ENCODE data around the gene GALNT17.

Gene GALNT17

GRCh38 chr7:71184609-71185008, 52.7 kb downstream of the GALNT17 start:
- CTCF ChIA-PET, result no interaction called here
- POLR2A ChIA-PET, result no interaction called here
- Histone ChIP-seq H3K27ac (ENCODE audit: extremely low read depth, low read depth, low read length) (no peak overlapping the region), H3K9me3 (ENCODE audit: control insufficient read depth, insufficient read depth, low read depth, low read length) (no peaks in the 10 kb centered on the region), H3K4me3 (ENCODE audit: low read depth, low read length) (no peak overlapping the region), H3K36me3 (ENCODE audit: control insufficient read depth in 2 of 2, insufficient read depth in 1 of 2, low read length in 2 of 2) (no peaks in the 10 kb centered on the region), H3K4me1 (ENCODE audit: control insufficient read depth, insufficient read depth, low read length) (no peaks in the 10 kb centered on the region)
- no peak for TF ChIP-seq ZNF596 (tag by site-specific recombination; IDR thresholded peaks at IDR 0.05)
- no peak for TF ChIP-seq BCL11A (tag by site-specific recombination; IDR thresholded peaks at IDR 0.05; ENCODE audit: low read depth)
- TF ChIP-seq ZNF626 (tag by site-specific recombination; IDR thresholded peaks at IDR 0.05), result no peak
- TF ChIP-seq, protein P1, sequence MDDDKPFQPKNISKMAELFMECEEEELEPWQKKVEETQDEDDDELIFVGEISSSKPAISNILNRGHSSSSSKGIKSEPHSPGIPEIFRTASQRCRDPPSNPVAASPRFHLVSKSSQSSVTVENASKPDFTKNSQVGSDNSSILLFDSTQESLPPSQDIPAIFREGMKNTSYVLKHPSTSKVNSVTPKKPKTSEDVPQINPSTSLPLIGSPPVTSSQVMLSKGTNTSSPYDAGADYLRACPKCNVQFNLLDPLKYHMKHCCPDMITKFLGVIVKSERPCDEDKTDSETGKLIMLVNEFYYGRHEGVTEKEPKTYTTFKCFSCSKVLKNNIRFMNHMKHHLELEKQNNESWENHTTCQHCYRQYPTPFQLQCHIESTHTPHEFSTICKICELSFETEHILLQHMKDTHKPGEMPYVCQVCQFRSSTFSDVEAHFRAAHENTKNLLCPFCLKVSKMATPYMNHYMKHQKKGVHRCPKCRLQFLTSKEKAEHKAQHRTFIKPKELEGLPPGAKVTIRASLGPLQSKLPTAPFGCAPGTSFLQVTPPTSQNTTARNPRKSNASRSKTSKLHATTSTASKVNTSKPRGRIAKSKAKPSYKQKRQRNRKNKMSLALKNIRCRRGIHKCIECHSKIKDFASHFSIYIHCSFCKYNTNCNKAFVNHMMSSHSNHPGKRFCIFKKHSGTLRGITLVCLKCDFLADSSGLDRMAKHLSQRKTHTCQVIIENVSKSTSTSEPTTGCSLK (tag by site-specific recombination; IDR thresholded peaks at IDR 0.05), result no peak
- no peak for TF ChIP-seq ZNF514 (tag by site-specific recombination; IDR thresholded peaks at IDR 0.05)
- no peak for TF ChIP-seq ZBTB10 (tag by site-specific recombination; IDR thresholded peaks at IDR 0.05)
- no peak for TF ChIP-seq ZIC2 (tag by site-specific recombination; IDR thresholded peaks at IDR 0.05)
- no peak for TF ChIP-seq ZNF776 (tag by site-specific recombination; IDR thresholded peaks at IDR 0.05; ENCODE audit: borderline replicate concordance)
- no peak for TF ChIP-seq ZFP41 (tag by site-specific recombination; IDR thresholded peaks at IDR 0.05; ENCODE audit: borderline replicate concordance)
- TF ChIP-seq ZXDB (tag by site-specific recombination; IDR thresholded peaks at IDR 0.05), result no peak

DNA sequence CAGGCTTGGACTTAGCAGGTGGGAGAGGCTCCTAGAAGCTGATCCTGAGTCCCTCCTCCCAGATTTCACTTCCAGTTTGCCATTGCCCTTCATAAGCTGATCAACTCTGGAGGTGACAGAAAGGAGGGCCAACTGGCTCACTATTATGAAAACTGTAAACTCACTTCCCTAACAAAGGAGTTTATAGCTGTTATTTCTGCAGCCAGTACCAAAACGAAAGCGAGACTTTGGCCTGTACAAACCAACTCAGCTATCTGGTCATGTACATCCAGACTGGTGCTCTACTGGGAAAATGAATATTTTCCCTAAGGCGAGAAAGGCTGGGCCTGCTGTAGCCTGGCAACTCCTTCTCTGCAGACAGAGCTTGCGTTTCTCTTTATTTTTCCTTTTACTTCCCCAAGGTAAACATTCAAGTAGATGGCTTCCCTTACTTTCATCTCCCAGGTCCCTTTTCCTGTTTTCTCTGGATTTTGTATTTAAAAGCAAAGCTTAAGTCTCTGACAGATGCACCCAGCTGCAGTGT, 54.7 kb downstream of the GALNT17 start:
- ChIA-PET CTCF (interaction anchor here (0.6 kb wide), 1 partner anchor 17 kb away, joined by 3 read pairs; no protein-coding TSS in a partner anchor), POLR2A (no interaction called here)
- Histone ChIP-seq H3K36me3 (ENCODE audit: control insufficient read depth in 2 of 2, insufficient read depth in 1 of 2, low read length in 2 of 2) (no peaks in the 10 kb centered on the region), H3K4me1 (ENCODE audit: control insufficient read depth, insufficient read depth, low read length) (no peaks in the 10 kb centered on the region), H3K4me3 (ENCODE audit: low read depth, low read length) (no peak overlapping the region), H3K27ac (ENCODE audit: extremely low read depth, low read depth, low read length) (no peak overlapping the region), H3K9me3 (ENCODE audit: control insufficient read depth, insufficient read depth, low read depth, low read length) (no peaks in the 10 kb centered on the region)
- TF ChIP-seq FEZF1 (tag by site-specific recombination; IDR thresholded peaks at IDR 0.05) (no peak), ZNF23 (tag by site-specific recombination; IDR thresholded peaks at IDR 0.05; ENCODE audit: borderline replicate concordance) (no peak), ZNF239 (tag by site-specific recombination; IDR thresholded peaks at IDR 0.05) (no peak), ZBTB49 (tag by site-specific recombination; IDR thresholded peaks at IDR 0.05; ENCODE audit: low read depth) (no peak)
- TF ChIP-seq, protein P2, sequence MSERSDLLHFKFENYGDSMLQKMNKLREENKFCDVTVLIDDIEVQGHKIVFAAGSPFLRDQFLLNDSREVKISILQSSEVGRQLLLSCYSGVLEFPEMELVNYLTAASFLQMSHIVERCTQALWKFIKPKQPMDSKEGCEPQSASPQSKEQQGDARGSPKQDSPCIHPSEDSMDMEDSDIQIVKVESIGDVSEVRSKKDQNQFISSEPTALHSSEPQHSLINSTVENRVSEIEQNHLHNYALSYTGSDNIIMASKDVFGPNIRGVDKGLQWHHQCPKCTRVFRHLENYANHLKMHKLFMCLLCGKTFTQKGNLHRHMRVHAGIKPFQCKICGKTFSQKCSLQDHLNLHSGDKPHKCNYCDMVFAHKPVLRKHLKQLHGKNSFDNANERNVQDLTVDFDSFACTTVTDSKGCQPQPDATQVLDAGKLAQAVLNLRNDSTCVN (tag by site-specific recombination; optimal IDR thresholded peaks at IDR 0.05), result no peak

All from HEK293 (cell line).